SK-N-SH (cell line): ENCODE data around the gene PSMB10. TPM values are rescaled to one million over a fixed set of nuclear protein-coding genes. Genes with fewer than 3 reads are reported as not detected.

ENCODE experiments used
- CTCF ChIA-PET: fragments of 300-600, 350-600 bp; formaldehyde crosslinking; extraction: SDS; loops from one replicate; lab custom pipeline; 2021; lab: Yijun Ruan, JAX
- POLR2A ChIA-PET: fragments of 350-600 bp; sonication (Branson Sonifier 250); formaldehyde crosslinking; extraction: SDS; loops from one replicate; lab custom pipeline; 2020; ENCODE audit warnings: antibody characterized with exemption, inconsistent platforms; lab: Yijun Ruan, JAX
- DNase-seq: peaks from one replicate; pipeline ENCODE4 v3.0.0; 2012
- H2AFZ ChIP-seq: fragments of 200-600 bp; sonication (generic); 2 replicates; pipeline ENCODE4 v1.8.1; 2016; ENCODE audit warnings: antibody characterized with exemption, mild to moderate bottlenecking, low read depth
- H3F3A ChIP-seq: fragments of 200-600 bp; sonication (generic); replicated peaks from 2 replicates; pipeline ENCODE3; 2016; ENCODE audit warnings: antibody characterized with exemption, mild to moderate bottlenecking; ENCODE audit not compliant: insufficient read depth
- H3K27ac ChIP-seq, 2 experiments: fragments of 200-500 bp in 1 of 2; fragments of 200-600 bp in 1 of 2; sonication (Bioruptor generic) in 1 of 2; sonication (generic), shearing (Covaris generic) in 1 of 2; 2 replicates each; pipeline versions ENCODE4 v1.5.1 to v1.6.1; 2014 to 2016; ENCODE audit warnings: low read depth in 2 of 2, inconsistent platforms in 1 of 2, low read length in 1 of 2, mild to moderate bottlenecking in 1 of 2, mixed read lengths in 1 of 2
- H3K27me3 ChIP-seq: fragments of 200-600 bp; sonication (generic), shearing (Covaris generic); 2 replicates; pipeline ENCODE4 v1.6.1; 2016; ENCODE audit warnings: mixed run types; ENCODE audit not compliant: insufficient read depth
- H3K36me3 ChIP-seq, 2 experiments: fragments of 200-500 bp in 1 of 2; fragments of 200-600 bp in 1 of 2; sonication (Bioruptor generic) in 1 of 2; sonication (generic) in 1 of 2; replicated peaks in 1 of 2; 2 replicates each; pipeline versions ENCODE3 to v1.5.1; 2014 to 2016; ENCODE audit warnings: low read length in 1 of 2, mild to moderate bottlenecking in 1 of 2; ENCODE audit not compliant: insufficient read depth in 2 of 2, control insufficient read depth in 1 of 2
- H3K4me1 ChIP-seq, 2 experiments: fragments of 200-500 bp in 1 of 2; fragments of 200-600 bp in 1 of 2; sonication (Bioruptor generic) in 1 of 2; sonication (generic), shearing (Covaris generic) in 1 of 2; 2 replicates each; pipeline versions ENCODE4 v1.5.1 to v1.6.1; 2014 to 2016; ENCODE audit warnings: low read depth in 1 of 2, low read length in 1 of 2, mixed run types in 1 of 2; ENCODE audit not compliant: insufficient read depth in 2 of 2, control insufficient read depth in 1 of 2
- H3K4me2 ChIP-seq: fragments of 200-600 bp; sonication (generic), shearing (Covaris generic); 2 replicates; pipeline ENCODE4 v1.6.1; 2017; ENCODE audit warnings: mixed run types
- H3K4me3 ChIP-seq, 2 experiments: fragments of 200-500 bp in 1 of 2; fragments of 200-600 bp in 1 of 2; sonication (Bioruptor generic) in 1 of 2; sonication (generic), shearing (Covaris generic) in 1 of 2; 2 replicates each; pipeline versions ENCODE4 v1.5.1 to v1.8.1; 2014 to 2016; ENCODE audit warnings: low read depth in 2 of 2, inconsistent platforms in 1 of 2, low read length in 1 of 2, mild to moderate bottlenecking in 1 of 2, mixed read lengths in 1 of 2, moderate library complexity in 1 of 2
- H3K79me2 ChIP-seq: fragments of 200-600 bp; sonication (generic); 2 replicates; pipeline ENCODE4 v1.8.1; 2017; ENCODE audit warnings: mild to moderate bottlenecking; ENCODE audit not compliant: insufficient read depth
- H3K9ac ChIP-seq: fragments of 200-600 bp; sonication (generic); 2 replicates; pipeline ENCODE4 v1.6.1; 2017; ENCODE audit warnings: mixed run types
- H3K9me2 ChIP-seq: fragments of 200-600 bp; sonication (generic); 2 replicates; pipeline ENCODE4 v1.6.1; 2017; ENCODE audit warnings: mixed run types
- H3K9me3 ChIP-seq: fragments of 200-600 bp; sonication (generic); 2 replicates; pipeline ENCODE4 v1.6.1; 2017; ENCODE audit warnings: mixed run types, mild to moderate bottlenecking, moderate library complexity
- H4K20me1 ChIP-seq: fragments of 200-600 bp; sonication (generic); 2 replicates; pipeline ENCODE4 v1.6.1; 2017; ENCODE audit warnings: mild to moderate bottlenecking, mixed run types; ENCODE audit not compliant: insufficient read depth
- CHD2 ChIP-seq: fragments of 150-350 bp; IDR thresholded peaks from 2 replicates; pipeline ENCODE4 v1.6.1; 2018; ENCODE audit warnings: low read length; ENCODE audit not compliant: partially characterized antibody
- EP300 ChIP-seq, 2 experiments: IDR thresholded peaks; 2 replicates each; pipeline versions ENCODE4 v1.4.0 to v1.6.1; 2012; ENCODE audit warnings: borderline replicate concordance in 1 of 2, low read depth in 1 of 2, low read length in 1 of 2
- EZH2phosphoT487 ChIP-seq: fragments of 200-600 bp; sonication (generic); IDR thresholded peaks from 2 replicates; pipeline ENCODE4 v1.6.1; 2017; ENCODE audit warnings: low read depth, mixed run types, mild to moderate bottlenecking, antibody characterized with exemption, moderate library complexity, borderline replicate concordance
- FOXM1 ChIP-seq: IDR thresholded peaks from 2 replicates; pipeline ENCODE4 v1.4.0; 2012; ENCODE audit warnings: low read depth, mild to moderate bottlenecking
- GATA2 ChIP-seq: sonication (generic); formaldehyde crosslinking; IDR thresholded peaks from 2 replicates; pipeline ENCODE4 v1.5.0; 2020; ENCODE audit warnings: mild to moderate bottlenecking, missing genetic modification reagents
- MEF2A ChIP-seq: IDR thresholded peaks from 2 replicates; pipeline ENCODE4 v1.4.0; 2012; ENCODE audit warnings: low read depth, borderline replicate concordance
- POLR2AphosphoS5 ChIP-seq: IDR thresholded peaks from 2 replicates; pipeline ENCODE4 v1.6.1; 2012; ENCODE audit warnings: low read depth, low read length
- RAD21 ChIP-seq: IDR thresholded peaks from 2 replicates; pipeline ENCODE4 v1.6.1; 2012; ENCODE audit warnings: mild to moderate bottlenecking, low read length
- RFX5 ChIP-seq: IDR thresholded peaks from 2 replicates; pipeline ENCODE4 v1.6.1; 2012; ENCODE audit warnings: mild to moderate bottlenecking, improper control_type of control experiment, low read length
- SIN3A ChIP-seq: IDR thresholded peaks from 2 replicates; pipeline ENCODE4 v1.6.1; 2012; ENCODE audit warnings: low read depth, mild to moderate bottlenecking, low read length, moderate library complexity, borderline replicate concordance
- SMC3 ChIP-seq: IDR thresholded peaks from 2 replicates; pipeline ENCODE4 v1.6.1; 2012; ENCODE audit warnings: low read depth, low read length, improper control_type of control experiment
- TAF1 ChIP-seq: IDR thresholded peaks from 2 replicates; pipeline ENCODE4 v1.6.1; 2012; ENCODE audit warnings: low read depth, mild to moderate bottlenecking, low read length, moderate library complexity, borderline replicate concordance
- TEAD4 ChIP-seq: IDR thresholded peaks from 2 replicates; pipeline ENCODE4 v1.4.0; 2012; ENCODE audit warnings: mild to moderate bottlenecking, borderline replicate concordance; ENCODE audit not compliant: insufficient read depth
- YY1 ChIP-seq: IDR thresholded peaks from 2 replicates; pipeline ENCODE4 v1.4.0; 2012; ENCODE audit warnings: low read depth, mild to moderate bottlenecking
- WGBS: methylation state at CpG from one replicate; pipeline ENCODE4 v1.1.6; 2017; ENCODE audit warnings: low lambda C conversion rate; 5-methylcytosine and 5-hydroxymethylcytosine counted together
- polyA plus RNA-seq, 3 experiments: library from polyadenylated mRNA; depleted of rRNA; stranded (reverse); fragments of >200 nt; gene quantifications; 2 replicates each; pipeline ENCODE4 v1.2.3, GENCODE V29; 2012
- TF ChIP-seq, protein P1 (sequence below): fragments of 150-350 bp; IDR thresholded peaks from 2 replicates; pipeline ENCODE4 v1.6.1; 2016; ENCODE audit warnings: mild to moderate bottlenecking, low read depth, low read length
- TF ChIP-seq, protein P2 (sequence below): IDR thresholded peaks from 2 replicates; pipeline ENCODE4 v1.4.0; 2012; ENCODE audit warnings: low read depth, borderline replicate concordance
- TF ChIP-seq, protein P3 (sequence below): fragments of 150-350 bp; IDR thresholded peaks from 2 replicates; pipeline ENCODE4 v1.6.1; 2017; ENCODE audit warnings: antibody characterized with exemption, low read length, low read depth, borderline replicate concordance

Gene PSMB10
- polyA plus RNA-seq, 1 of the 3 experiments (the other 2 are of a cell fraction), result 57.8 TPM

DNA sequence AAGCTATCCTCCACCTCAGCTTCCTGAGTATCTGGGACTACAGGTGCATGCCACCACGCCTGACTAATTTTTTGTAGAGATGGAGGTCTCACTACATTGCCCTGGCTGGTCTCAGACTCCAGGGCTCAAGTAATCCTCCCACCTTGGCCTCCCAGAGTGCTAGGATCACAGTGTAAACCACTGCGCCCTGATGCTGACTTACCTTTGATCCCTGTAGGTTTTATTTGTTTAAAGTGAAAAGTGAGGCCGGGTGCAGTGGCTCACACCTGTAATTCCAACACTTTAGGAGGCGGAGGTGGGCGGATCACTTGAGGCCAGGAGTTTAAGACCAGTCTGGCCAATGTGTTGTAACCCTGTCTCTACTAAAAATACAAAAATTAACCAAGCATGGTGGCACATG, 34.9 kb downstream of the PSMB10 start:
- no peak for DNase-seq
- no peak overlapping the region for H3K27ac ChIP-seq
- no peaks in the 10 kb centered on the region for H3K27me3 ChIP-seq
- H2AFZ ChIP-seq, result no peak overlapping the region
- H3K9me2 ChIP-seq, result no peaks in the 10 kb centered on the region
- no peak overlapping the region for H3K4me2 ChIP-seq
- H3K4me1 ChIP-seq, result no peaks in the 10 kb centered on the region
- H3K79me2 ChIP-seq, result peaks cover 53% of the 10 kb centered on the region
- no peak for TF ChIP-seq GATA2
- TF ChIP-seq, protein P1, sequence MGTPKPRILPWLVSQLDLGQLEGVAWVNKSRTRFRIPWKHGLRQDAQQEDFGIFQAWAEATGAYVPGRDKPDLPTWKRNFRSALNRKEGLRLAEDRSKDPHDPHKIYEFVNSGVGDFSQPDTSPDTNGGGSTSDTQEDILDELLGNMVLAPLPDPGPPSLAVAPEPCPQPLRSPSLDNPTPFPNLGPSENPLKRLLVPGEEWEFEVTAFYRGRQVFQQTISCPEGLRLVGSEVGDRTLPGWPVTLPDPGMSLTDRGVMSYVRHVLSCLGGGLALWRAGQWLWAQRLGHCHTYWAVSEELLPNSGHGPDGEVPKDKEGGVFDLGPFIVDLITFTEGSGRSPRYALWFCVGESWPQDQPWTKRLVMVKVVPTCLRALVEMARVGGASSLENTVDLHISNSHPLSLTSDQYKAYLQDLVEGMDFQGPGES, result no peak
- TF ChIP-seq EZH2phosphoT487, result no peak
- TF ChIP-seq CHD2, result no peak
- no peak for TF ChIP-seq RAD21
- no peak for TF ChIP-seq SIN3A
- TF ChIP-seq EP300 (IDR thresholded peaks at IDR 0.05; ENCODE audit: borderline replicate concordance in 1 of 2, low read depth in 1 of 2, low read length in 1 of 2), result no peak
- TF ChIP-seq TEAD4, result no peak
- no peak for TF ChIP-seq SMC3
- TF ChIP-seq TAF1, result no peak
- no peak for TF ChIP-seq RFX5
- TF ChIP-seq YY1, result no peak
- no peak for TF ChIP-seq FOXM1
- no peak for TF ChIP-seq POLR2AphosphoS5
- TF ChIP-seq, protein P2, sequence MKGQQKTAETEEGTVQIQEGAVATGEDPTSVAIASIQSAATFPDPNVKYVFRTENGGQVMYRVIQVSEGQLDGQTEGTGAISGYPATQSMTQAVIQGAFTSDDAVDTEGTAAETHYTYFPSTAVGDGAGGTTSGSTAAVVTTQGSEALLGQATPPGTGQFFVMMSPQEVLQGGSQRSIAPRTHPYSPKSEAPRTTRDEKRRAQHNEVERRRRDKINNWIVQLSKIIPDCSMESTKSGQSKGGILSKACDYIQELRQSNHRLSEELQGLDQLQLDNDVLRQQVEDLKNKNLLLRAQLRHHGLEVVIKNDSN, result no peak
- TF ChIP-seq, protein P3, sequence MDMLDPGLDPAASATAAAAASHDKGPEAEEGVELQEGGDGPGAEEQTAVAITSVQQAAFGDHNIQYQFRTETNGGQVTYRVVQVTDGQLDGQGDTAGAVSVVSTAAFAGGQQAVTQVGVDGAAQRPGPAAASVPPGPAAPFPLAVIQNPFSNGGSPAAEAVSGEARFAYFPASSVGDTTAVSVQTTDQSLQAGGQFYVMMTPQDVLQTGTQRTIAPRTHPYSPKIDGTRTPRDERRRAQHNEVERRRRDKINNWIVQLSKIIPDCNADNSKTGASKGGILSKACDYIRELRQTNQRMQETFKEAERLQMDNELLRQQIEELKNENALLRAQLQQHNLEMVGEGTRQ, result no peak
- no peak for TF ChIP-seq MEF2A
- H3K36me3 ChIP-seq, result no peaks in the 10 kb centered on the region
- H3F3A ChIP-seq, result no peaks in the 10 kb centered on the region
- ChIA-PET POLR2A (no interaction called here), CTCF (interaction anchor here (2.5 kb wide), 1 partner anchor 18 kb away, joined by 10 read pairs; no protein-coding TSS in a partner anchor)
- H3K4me3 ChIP-seq, result no peak overlapping the region
- H3K9ac ChIP-seq, result no peak overlapping the region
- peaks cover 12% of the 10 kb centered on the region for H4K20me1 ChIP-seq
- WGBS, result 98% methylated on average over 5 of the region's 5 CpGs
- H3K9me3 ChIP-seq, result no peaks in the 10 kb centered on the region
